NCI-H2081 (cell line): ENCODE data around the gene BNIP3.
"Not testable (repeated sequence)": the region's sequence is repeated elsewhere in the genome, so short reads cannot be mapped to it uniquely, and the experiment has no call there.

Source experiments
- DNase-seq, 2 experiments: peaks; one replicate each; lab custom pipeline; 2025; lab: John Stamatoyannopoulos, UW

The BNIP3 gene

GRCh38 chr10:132002004-132002403, 20.3 kb upstream of the BNIP3 start:
- no peak for DNase-seq

- DNase-seq = no peak
These were observed 19.7 kb upstream of the BNIP3 start for GRCh38 chr10:132001238-132001972.

- no peak for DNase-seq
These were observed 17.3 kb upstream of the BNIP3 start for GRCh38 chr10:131998845-131999681.

GRCh38 chr10:131998050-131998844, 16.5 kb upstream of the BNIP3 start:
- DNase-seq = no peak

- no peak for DNase-seq
These were observed 15.8 kb upstream of the BNIP3 start for GRCh38 chr10:131997366-131998049.

- no peak for DNase-seq
These were observed 15.0 kb upstream of the BNIP3 start for GRCh38 chr10:131996466-131997365.

- DNase-seq = no peak
These were observed 12.7 kb upstream of the BNIP3 start for GRCh38 chr10:131994435-131994834.

GRCh38 chr10:131993275-131993674, 11.6 kb upstream of the BNIP3 start:
- DNase-seq = no peak

- DNase-seq = no peak
These were observed 10.0 kb upstream of the BNIP3 start for GRCh38 chr10:131991726-131992125.

- not testable (repeated sequence) for DNase-seq
These were observed 6.1 kb upstream of the BNIP3 start for GRCh38 chr10:131987786-131988185.

GRCh38 chr10:131987301-131987700, 5.6 kb upstream of the BNIP3 start:
- DNase-seq = not testable (repeated sequence)

GRCh38 chr10:131986851-131987250, 5.1 kb upstream of the BNIP3 start:
- DNase-seq = not testable (repeated sequence)

GRCh38 chr10:131983780-131984179, 2.1 kb upstream of the BNIP3 start:
- no peak for DNase-seq

GRCh38 chr10:131982796-131983195, 1.1 kb upstream of the BNIP3 start:
- no peak for DNase-seq

GRCh38 chr10:131982185-131982756, 548 bp upstream of the BNIP3 start:
- DNase-seq = no peak

- peak in 1 of 2 experiments; percentile 3 for DNase-seq
These were observed 828 bp downstream of the BNIP3 start for GRCh38 chr10:131980761-131981428.

- no peak for DNase-seq
These were observed 1.4 kb downstream of the BNIP3 start for GRCh38 chr10:131980321-131980720.

- DNase-seq = no peak
These were observed 1.9 kb downstream of the BNIP3 start for GRCh38 chr10:131979821-131980270.

GRCh38 chr10:131979336-131979735, 2.4 kb downstream of the BNIP3 start:
- DNase-seq = no peak

GRCh38 chr10:131978851-131979250, 2.9 kb downstream of the BNIP3 start:
- no peak for DNase-seq
